ENCODE results near the gene SNX14.
A peak's percentile ranks its signal among the peaks of the same experiment; 100 is the strongest.

SNX14 gene

GRCh38 chr6:85463621-85464259 is 129.9 kb downstream of the SNX14 start:
- no peak for TF ChIP-seq CTCF (IDR thresholded peaks at IDR 0.05; ENCODE audit: poor library complexity, severe bottlenecking)
- Histone ChIP-seq H3K9me3 (ENCODE audit: severe bottlenecking) (no peaks in the 10 kb centered on the region), H3K27ac (ENCODE audit: poor library complexity, severe bottlenecking) (peak overlapping the region; percentile 99), H3K36me3 (ENCODE audit: low read depth) (peaks cover 7% of the 10 kb centered on the region), H3K4me3 (ENCODE audit: severe bottlenecking) (no peak overlapping the region), H3K4me1 (ENCODE audit: insufficient read depth, poor library complexity, severe bottlenecking) (peaks cover 70% of the 10 kb centered on the region), H3K27me3 (ENCODE audit: insufficient read depth, poor library complexity, severe bottlenecking) (no peaks in the 10 kb centered on the region)
- DNase-seq (ENCODE audit: low spot score) (no peak), ATAC-seq (ENCODE audit: low read depth) (no peak)

GRCh38 chr6:85462673-85463072 is 131.0 kb downstream of the SNX14 start:
- H3K36me3 ChIP-seq (ENCODE audit: low read depth), result peaks cover 7% of the 10 kb centered on the region
- DNase-seq (ENCODE audit: low spot score), result no peak
- H3K9me3 ChIP-seq (ENCODE audit: severe bottlenecking), result no peaks in the 10 kb centered on the region
- peaks cover 80% of the 10 kb centered on the region for H3K4me1 ChIP-seq (ENCODE audit: insufficient read depth, poor library complexity, severe bottlenecking)
- peak overlapping the region; percentile 99 for H3K27ac ChIP-seq (ENCODE audit: poor library complexity, severe bottlenecking)
- no peak overlapping the region for H3K4me3 ChIP-seq (ENCODE audit: severe bottlenecking)
- ATAC-seq (ENCODE audit: low read depth), result no peak
- no peaks in the 10 kb centered on the region for H3K27me3 ChIP-seq (ENCODE audit: insufficient read depth, poor library complexity, severe bottlenecking)
- TF ChIP-seq CTCF (IDR thresholded peaks at IDR 0.05; ENCODE audit: poor library complexity, severe bottlenecking), result no peak

GRCh38 chr6:85461798-85462170 is 131.9 kb downstream of the SNX14 start:
- Histone ChIP-seq H3K36me3 (ENCODE audit: low read depth) (no peaks in the 10 kb centered on the region), H3K9me3 (ENCODE audit: severe bottlenecking) (no peaks in the 10 kb centered on the region), H3K4me3 (ENCODE audit: severe bottlenecking) (no peak overlapping the region), H3K27ac (ENCODE audit: poor library complexity, severe bottlenecking) (peak overlapping the region; percentile 99), H3K4me1 (ENCODE audit: insufficient read depth, poor library complexity, severe bottlenecking) (peaks cover 85% of the 10 kb centered on the region), H3K27me3 (ENCODE audit: insufficient read depth, poor library complexity, severe bottlenecking) (no peaks in the 10 kb centered on the region)
- DNase-seq (ENCODE audit: low spot score), result no peak
- ATAC-seq (ENCODE audit: low read depth), result no peak
- TF ChIP-seq CTCF (IDR thresholded peaks at IDR 0.05; ENCODE audit: poor library complexity, severe bottlenecking), result no peak

GRCh38 chr6:85460921-85461797 is 132.5 kb downstream of the SNX14 start:
- H3K27ac ChIP-seq (ENCODE audit: poor library complexity, severe bottlenecking), result peak overlapping the region; percentile 99
- DNase-seq (ENCODE audit: low spot score), result no peak
- H3K36me3 ChIP-seq (ENCODE audit: low read depth), result no peaks in the 10 kb centered on the region
- peak; percentile 3; the same call in 1 of the 3 replicates for ATAC-seq (ENCODE audit: low read depth)
- peaks cover 85% of the 10 kb centered on the region for H3K4me1 ChIP-seq (ENCODE audit: insufficient read depth, poor library complexity, severe bottlenecking)
- H3K27me3 ChIP-seq (ENCODE audit: insufficient read depth, poor library complexity, severe bottlenecking), result no peaks in the 10 kb centered on the region
- H3K4me3 ChIP-seq (ENCODE audit: severe bottlenecking), result no peak overlapping the region
- H3K9me3 ChIP-seq (ENCODE audit: severe bottlenecking), result no peaks in the 10 kb centered on the region
- no peak for TF ChIP-seq CTCF (IDR thresholded peaks at IDR 0.05; ENCODE audit: poor library complexity, severe bottlenecking)

Measured in RWPE2 (cell line).